Right lobe of liver (tissue), 6 donors: ENCODE measurements around the gene TSPAN1. TPM values are rescaled to one million over a fixed set of nuclear protein-coding genes. Genes with fewer than 3 reads are reported as not detected.

ENCODE experiments used
- ATAC-seq, 4 donors: fragments of 200-7000 bp; cut with Tn5 transposase; one replicate each; pipeline ENCODE4 v1.9.1; 2020; ENCODE audit warnings: mild to moderate bottlenecking in 4 of 4, moderate library complexity in 4 of 4
- DNase-seq, 3 donors: peaks; one replicate each; pipeline ENCODE4 v3.0.0-alpha.2; 2020
- H3K27ac ChIP-seq, 3 donors: fragments of 200-600 bp; one replicate each; pipeline ENCODE4 v1.8.0; 2022
- H3K27me3 ChIP-seq, 2 donors: fragments of 200-600 bp; one replicate each; pipeline ENCODE4 v1.8.0; 2022
- H3K36me3 ChIP-seq, 4 donors: fragments of 200-600 bp; sonication (generic) in 1 of 4; one replicate each; pipeline versions ENCODE4 v1.5.1 to v1.8.0; 2017 to 2022; ENCODE audit warnings: control low read depth in 1 of 4
- H3K4me1 ChIP-seq, 4 donors: fragments of 200-600 bp; sonication (generic) in 1 of 4; one replicate each; pipeline versions ENCODE4 v1.5.1 to v1.8.0; 2017 to 2022; ENCODE audit warnings: control low read depth in 1 of 4
- H3K4me3 ChIP-seq, 3 donors: fragments of 200-600 bp; one replicate each; pipeline ENCODE4 v1.8.0; 2022
- H3K9me3 ChIP-seq, 4 donors: fragments of 200-600 bp; sonication (generic) in 1 of 4; one replicate each; pipeline versions ENCODE4 v1.5.1 to v1.8.0; 2017 to 2022; ENCODE audit warnings: control low read depth in 1 of 4
- POLR2A ChIP-seq: fragments of 450-650 bp; IDR thresholded peaks from one replicate; pipeline ENCODE4 v1.6.1; 2017; ENCODE audit warnings: antibody characterized with exemption, mild to moderate bottlenecking
- WGBS: methylation state at CpG from one replicate; pipeline ENCODE4 v1.1.6; 2018; ENCODE audit warnings: low coverage, low lambda C conversion rate; ENCODE audit not compliant: insufficient coverage; ENCODE audit errors: missing lambda C conversion rate; 5-methylcytosine and 5-hydroxymethylcytosine counted together
- intact Hi-C, 2 donors: fragments of 100-400 bp; cut with DNase I; formaldehyde crosslinking; loops; one replicate each; pipeline versions ENCODE4 v1.11.2 to v1.14.1; 2022
- total RNA-seq, 6 experiments: library from RNA; depleted of rRNA in 2 of 6; stranded (reverse); fragments of >200 nt in 2 of 6; fragmentation: NEBNext Ultra II Directional in 3 of 6; extraction: Animal tissue kit (Norgen Biotek cat#: 25700) in 3 of 6; gene quantifications; one replicate each; pipeline versions ENCODE4 v1.1.0 to v1.2.4, GENCODE V29; 2016 to 2023
- TF ChIP-seq, protein P1 (sequence below), 4 donors: fragments of 200-600 bp in 3 of 4; fragments of 450-650 bp in 1 of 4; IDR thresholded peaks; one replicate each; pipeline versions ENCODE4 v1.5.1 to v1.8.0; 2016 to 2022; ENCODE audit warnings: antibody characterized with exemption in 4 of 4, mild to moderate bottlenecking in 2 of 4
- donor health status: DM: no; HTN: yes; CAD: no.
- donor health status: DM: no; HTN: no; CAD: no.
- donor health status: DM: no; HTN: no; CAD: no.
- donor health status: DM: no; HTN: yes; CAD: no.
- donor health status: DM: no; HTN: yes; CAD: no.

Gene TSPAN1
- total RNA-seq, 6 experiments from 2014 or later, result 2.6 to 6.3 (median 3.6) TPM

DNA sequence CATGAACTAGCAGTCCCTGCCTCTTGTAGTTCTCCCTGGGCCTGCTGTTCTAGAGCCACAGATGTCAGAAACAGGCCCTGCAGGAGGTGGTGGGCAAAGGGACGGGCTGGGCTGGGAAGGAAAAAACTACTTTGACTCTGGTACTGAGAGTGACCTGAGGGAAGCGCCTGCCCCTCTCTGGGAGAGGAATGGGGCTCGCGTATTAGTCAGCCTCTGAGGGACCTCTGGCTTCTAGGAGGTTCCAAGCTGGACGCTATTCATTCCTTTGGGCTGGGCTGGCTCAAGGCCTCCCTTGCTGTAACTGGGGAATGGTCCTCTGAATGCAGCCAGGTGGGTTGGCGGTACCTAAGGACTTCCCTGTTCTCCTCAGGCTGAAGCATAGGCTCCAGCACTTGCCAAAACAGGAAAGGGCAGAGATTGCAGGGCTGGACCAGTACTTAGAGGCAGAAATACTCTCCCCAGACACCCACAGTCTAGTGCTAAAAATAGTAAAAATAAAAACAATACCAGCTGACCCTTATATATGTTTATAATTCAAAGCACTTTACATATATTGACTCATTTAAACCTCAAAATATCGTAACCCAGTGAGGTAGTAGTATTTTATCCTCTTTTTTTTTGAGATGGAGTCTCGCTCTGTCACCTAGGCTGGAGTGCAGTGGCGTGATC lies 16.3 kb downstream of the TSPAN1 start:
- intact Hi-C loops, result no loop called here
- DNase-seq (no peak), ATAC-seq (no peak)
- H3K27me3 ChIP-seq, result no peaks in the 10 kb centered on the region
- H3K9me3 ChIP-seq, result no peaks in the 10 kb centered on the region
- WGBS, result 97% methylated on average over 4 of the region's 9 CpGs
- H3K4me1 ChIP-seq, result peaks cover 0 to 17% (median 0%) of the 10 kb centered on the region in 4 donors
- H3K36me3 ChIP-seq, result peaks cover 0 to 28% (median 6%) of the 10 kb centered on the region in 4 donors
- H3K27ac ChIP-seq, result no peak overlapping the region
- H3K4me3 ChIP-seq, result no peak overlapping the region
- TF ChIP-seq, protein P1, sequence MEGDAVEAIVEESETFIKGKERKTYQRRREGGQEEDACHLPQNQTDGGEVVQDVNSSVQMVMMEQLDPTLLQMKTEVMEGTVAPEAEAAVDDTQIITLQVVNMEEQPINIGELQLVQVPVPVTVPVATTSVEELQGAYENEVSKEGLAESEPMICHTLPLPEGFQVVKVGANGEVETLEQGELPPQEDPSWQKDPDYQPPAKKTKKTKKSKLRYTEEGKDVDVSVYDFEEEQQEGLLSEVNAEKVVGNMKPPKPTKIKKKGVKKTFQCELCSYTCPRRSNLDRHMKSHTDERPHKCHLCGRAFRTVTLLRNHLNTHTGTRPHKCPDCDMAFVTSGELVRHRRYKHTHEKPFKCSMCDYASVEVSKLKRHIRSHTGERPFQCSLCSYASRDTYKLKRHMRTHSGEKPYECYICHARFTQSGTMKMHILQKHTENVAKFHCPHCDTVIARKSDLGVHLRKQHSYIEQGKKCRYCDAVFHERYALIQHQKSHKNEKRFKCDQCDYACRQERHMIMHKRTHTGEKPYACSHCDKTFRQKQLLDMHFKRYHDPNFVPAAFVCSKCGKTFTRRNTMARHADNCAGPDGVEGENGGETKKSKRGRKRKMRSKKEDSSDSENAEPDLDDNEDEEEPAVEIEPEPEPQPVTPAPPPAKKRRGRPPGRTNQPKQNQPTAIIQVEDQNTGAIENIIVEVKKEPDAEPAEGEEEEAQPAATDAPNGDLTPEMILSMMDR (IDR thresholded peaks at IDR 0.05), result no peak
- no peak for TF ChIP-seq POLR2A

DNA sequence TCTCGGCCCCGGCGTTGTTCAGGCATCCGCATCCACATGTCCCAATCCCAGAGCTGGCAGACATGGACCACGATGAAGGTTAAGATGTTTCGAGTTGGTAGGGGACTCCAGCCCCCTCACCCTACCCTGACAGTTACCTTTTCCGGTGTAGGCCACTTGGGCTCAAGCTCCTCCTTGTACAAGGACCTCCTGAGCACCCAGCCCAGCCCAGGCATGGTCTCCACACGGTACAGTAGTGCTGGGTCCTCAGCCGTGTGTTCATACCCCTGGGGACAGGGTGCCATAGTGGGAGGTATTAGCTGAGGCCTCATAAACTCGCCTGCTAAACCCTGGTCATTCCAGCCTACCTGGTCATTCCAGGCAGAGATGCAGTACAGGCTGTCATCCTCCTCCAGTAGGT lies 17.3 kb downstream of the TSPAN1 start:
- Histone ChIP-seq H3K27me3 (no peaks in the 10 kb centered on the region), H3K4me1 (peaks cover 0 to 19% (median 0%) of the 10 kb centered on the region in 4 donors), H3K9me3 (no peaks in the 10 kb centered on the region), H3K36me3 (peaks cover 0 to 32% (median 6%) of the 10 kb centered on the region in 4 donors), H3K4me3 (no peak overlapping the region), H3K27ac (no peak overlapping the region)
- ATAC-seq (no peak), DNase-seq (no peak)
- TF ChIP-seq, protein P1 (IDR thresholded peaks at IDR 0.05), result no peak
- no peak for TF ChIP-seq POLR2A
- 90% methylated on average over 3 of the region's 10 CpGs for WGBS
- intact Hi-C loops, result no loop called here

DNA sequence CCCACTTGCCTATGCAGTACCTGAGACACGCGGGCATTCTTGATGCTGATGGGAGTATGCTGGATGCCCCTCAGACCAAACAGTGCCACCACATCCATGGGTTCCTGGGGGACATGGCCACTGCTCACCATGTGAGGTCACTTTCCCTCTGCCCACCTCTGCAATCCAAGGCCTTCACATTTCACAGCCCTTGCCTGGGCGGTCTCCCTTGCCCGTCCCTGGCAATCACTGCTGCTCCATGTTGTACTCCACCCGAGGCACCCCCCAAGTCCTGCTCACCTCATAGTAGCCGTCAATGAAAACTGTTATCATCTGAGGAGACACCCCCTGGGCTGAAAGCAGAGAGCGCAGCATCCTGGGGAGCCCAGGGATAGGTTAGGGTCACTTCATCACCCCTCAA lies 18.4 kb downstream of the TSPAN1 start:
- DNase-seq, result no peak
- peaks cover 0 to 32% (median 6%) of the 10 kb centered on the region in 4 donors for H3K36me3 ChIP-seq
- TF ChIP-seq POLR2A, result no peak
- TF ChIP-seq, protein P1 (IDR thresholded peaks at IDR 0.05), result no peak
- no peak overlapping the region for H3K27ac ChIP-seq
- intact Hi-C loops, result no loop called here
- no peaks in the 10 kb centered on the region for H3K27me3 ChIP-seq
- no peak overlapping the region for H3K4me3 ChIP-seq
- 100% methylated on average over 2 of the region's 7 CpGs for WGBS
- no peaks in the 10 kb centered on the region for H3K9me3 ChIP-seq
- H3K4me1 ChIP-seq, result peaks cover 0 to 24% (median 0%) of the 10 kb centered on the region in 4 donors
- ATAC-seq, result no peak

DNA sequence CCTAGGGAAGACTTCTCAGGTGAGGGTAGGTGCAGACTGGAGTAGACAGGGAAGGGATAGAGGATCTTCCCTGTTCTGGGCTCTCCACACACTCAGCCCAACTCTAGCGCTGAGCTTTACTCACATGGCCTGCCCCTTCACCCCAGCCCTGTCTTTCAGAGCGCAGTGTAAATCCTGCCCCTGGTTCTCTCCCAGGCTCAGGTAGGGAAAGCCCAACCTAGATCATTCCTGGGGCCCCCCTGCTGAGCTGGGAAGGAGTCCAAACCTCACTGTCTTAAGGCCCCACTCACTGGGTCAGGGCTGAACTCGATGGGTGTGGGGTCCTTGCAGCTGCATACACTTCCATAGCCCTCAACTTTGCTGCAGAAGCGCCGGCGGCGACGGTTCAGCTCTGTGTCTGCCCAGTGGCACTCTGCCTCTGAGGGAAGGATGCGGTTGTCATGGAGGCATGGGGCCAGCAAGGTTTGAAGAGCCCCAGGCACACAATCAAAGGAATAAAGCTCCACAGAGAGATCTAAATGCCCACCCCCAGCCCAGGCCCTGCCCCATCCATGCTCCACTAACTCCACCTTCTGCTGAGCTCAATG lies 19.2 kb downstream of the TSPAN1 start:
- Histone ChIP-seq H3K4me1 (peaks cover 0 to 19% (median 0%) of the 10 kb centered on the region in 4 donors), H3K4me3 (no peak overlapping the region), H3K27ac (no peak overlapping the region), H3K9me3 (no peaks in the 10 kb centered on the region), H3K36me3 (peaks cover 0 to 32% (median 6%) of the 10 kb centered on the region in 4 donors), H3K27me3 (no peaks in the 10 kb centered on the region)
- no CpG with 5 or more reads among the region's 9 CpGs for WGBS
- intact Hi-C loops, result no loop called here
- DNase-seq, result no peak
- no peak for ATAC-seq
- TF ChIP-seq, protein P1 (IDR thresholded peaks at IDR 0.05), result no peak
- TF ChIP-seq POLR2A, result no peak
